H1 (cell line): ENCODE results near the gene IGLL1. TPM values are rescaled to one million over a fixed set of nuclear protein-coding genes. Genes with fewer than 3 reads are reported as not detected.

Source experiments
- CBX5 ChIP-seq: fragments of 300-800, 300-1000 bp; sonication (generic); IDR thresholded peaks from 2 replicates; pipeline ENCODE4 v1.7.1; 2016; ENCODE audit warnings: antibody characterized with exemption, low read length, low read depth
- FOSL1 ChIP-seq: IDR thresholded peaks from 2 replicates; pipeline ENCODE4 v1.6.1; 2011; ENCODE audit warnings: mild to moderate bottlenecking, low read depth, low read length, moderate library complexity; ENCODE audit not compliant: insufficient read depth
- GTF2F1 ChIP-seq: IDR thresholded peaks from 2 replicates; pipeline ENCODE4 v1.6.1; 2012; ENCODE audit warnings: low read depth, low read length, improper control_type of control experiment, borderline replicate concordance
- RXRA ChIP-seq: IDR thresholded peaks from 2 replicates; pipeline ENCODE4 v1.6.1; 2011; ENCODE audit warnings: low read depth, mild to moderate bottlenecking, low read length, moderate library complexity; ENCODE audit not compliant: insufficient read depth
- TAF7 ChIP-seq: optimal IDR thresholded peaks from 2 replicates; pipeline ENCODE3; 2011; ENCODE audit warnings: low read depth, mild to moderate bottlenecking, inconsistent platforms, low read length, moderate library complexity, borderline replicate concordance
- polyA plus RNA-seq, 7 experiments: library from polyadenylated mRNA; depleted of rRNA in 3 of 7; stranded (reverse) in 5 of 7; unstranded in 2 of 7; fragments of >200 nt in 5 of 7; fragments of 200-250 nt in 2 of 7; gene quantifications; 1 replicate in 5 of 7; 2 replicates in 1 of 7; 4 replicates in 1 of 7; pipeline versions ENCODE4 v1.2.1 to v1.2.3, GENCODE V29; 2011 to 2013; ENCODE audit warnings: missing spikeins in 2 of 7, mixed read lengths in 2 of 7
- total RNA-seq: library from RNA; stranded (reverse); fragmentation: NEBNext Ultra II Directional; extraction: Animal tissue kit (Norgen Biotek cat#: 25700); gene quantifications from 2 replicates; pipeline ENCODE4 v1.2.1, GENCODE V29; 2021

IGLL1 gene
- total and polyA plus RNA-seq, 2 of the 8 experiments (the other 6 are each of a cell fraction or from before 2014, with no cell fraction given), result not detected

DNA sequence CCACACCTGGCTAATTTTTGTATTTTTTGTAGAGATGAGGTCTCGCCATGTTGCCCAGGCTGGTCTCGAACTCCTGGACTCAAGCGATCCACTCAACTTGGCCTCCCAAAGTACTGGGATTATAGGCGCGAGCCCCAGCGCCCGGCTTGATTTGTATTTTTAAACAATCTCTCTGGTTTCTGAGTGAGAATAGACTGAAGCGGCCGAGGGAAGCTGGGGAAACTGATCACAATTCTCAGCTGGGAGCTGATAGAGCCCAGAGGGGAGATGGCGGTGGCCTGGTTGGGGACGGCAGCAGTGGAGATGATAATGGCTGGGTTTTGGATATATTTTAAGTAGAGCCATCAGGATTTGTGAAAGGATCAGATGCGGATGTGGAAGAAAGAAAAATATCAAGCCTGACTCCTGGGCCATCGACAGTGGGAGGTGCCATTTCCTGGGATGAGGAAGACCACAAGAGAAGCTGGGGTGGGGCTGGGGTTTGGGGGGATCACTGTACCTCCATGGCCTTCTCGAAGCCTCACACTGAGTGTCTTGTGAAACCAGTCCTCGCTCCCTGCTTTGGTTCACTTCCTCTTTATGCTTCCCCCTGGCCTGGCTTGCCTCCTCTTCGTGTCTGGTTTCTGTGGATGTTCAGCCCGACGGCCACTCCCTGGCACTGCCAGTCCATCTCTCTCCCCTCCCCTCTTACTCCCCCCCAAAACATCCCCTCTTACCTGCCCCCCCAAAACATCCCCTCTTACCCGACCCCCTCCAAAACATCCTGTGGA, 51.9 kb downstream of the IGLL1 start (continued):
- TF ChIP-seq FOSL1 (no peak), GTF2F1 (no peak), CBX5 (no peak), TAF7 (no peak), RXRA (no peak)
